ENCODE data around the gene ZSWIM5.
"Not testable (repeated sequence)": the region's sequence is repeated elsewhere in the genome, so short reads cannot be mapped to it uniquely, and the experiment has no call there.

Gene ZSWIM5

GRCh38 chr1:44995467-44996238 lies 210.8 kb downstream of the ZSWIM5 start:
- DNase-seq (ENCODE audit: low read depth): no peak
- no peak for TF ChIP-seq CTCF (conservative IDR thresholded peaks at IDR 0.05; ENCODE audit: low read depth, low read length)
- H3K4me3 ChIP-seq (ENCODE audit: low read depth, low read length): no peak overlapping the region

DNA sequence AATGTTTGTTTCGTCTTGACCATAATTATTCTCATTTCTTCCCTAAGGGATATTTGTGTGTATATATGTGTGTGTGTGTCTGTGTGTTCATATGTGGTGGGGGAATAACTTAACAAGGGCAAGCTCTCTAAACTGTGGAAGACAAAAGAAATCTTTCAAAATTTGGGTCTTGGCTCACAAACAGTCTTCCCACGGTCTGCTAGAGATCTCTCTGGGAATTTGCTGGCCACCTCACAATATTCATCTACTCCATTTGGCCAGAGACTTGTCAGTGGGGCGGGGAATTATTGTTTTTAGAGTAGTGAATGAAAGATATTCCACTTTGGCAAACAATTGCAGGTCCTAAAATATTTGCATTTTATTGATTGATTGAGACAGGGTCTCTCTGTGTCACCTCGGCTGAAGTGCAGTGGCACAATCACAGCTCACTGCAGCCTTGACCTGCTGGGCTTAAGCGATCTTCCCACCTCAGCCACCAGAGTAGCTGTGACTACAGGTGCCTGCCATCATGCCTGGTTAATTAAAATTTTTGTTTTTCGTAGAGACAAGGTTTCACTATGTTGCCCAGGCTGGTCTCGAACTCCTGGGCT lies 212.0 kb downstream of the ZSWIM5 start:
- no peak overlapping the region for H3K4me3 ChIP-seq (ENCODE audit: low read depth, low read length)
- no peak for TF ChIP-seq CTCF (conservative IDR thresholded peaks at IDR 0.05; ENCODE audit: low read depth, low read length)
- no peak for DNase-seq (ENCODE audit: low read depth)

- no peak for TF ChIP-seq CTCF (conservative IDR thresholded peaks at IDR 0.05; ENCODE audit: low read depth, low read length)
- DNase-seq (ENCODE audit: low read depth): no peak
- H3K4me3 ChIP-seq (ENCODE audit: low read depth, low read length): no peak overlapping the region
These were observed 217.8 kb downstream of the ZSWIM5 start for GRCh38 chr1:44988531-44989156.

DNA sequence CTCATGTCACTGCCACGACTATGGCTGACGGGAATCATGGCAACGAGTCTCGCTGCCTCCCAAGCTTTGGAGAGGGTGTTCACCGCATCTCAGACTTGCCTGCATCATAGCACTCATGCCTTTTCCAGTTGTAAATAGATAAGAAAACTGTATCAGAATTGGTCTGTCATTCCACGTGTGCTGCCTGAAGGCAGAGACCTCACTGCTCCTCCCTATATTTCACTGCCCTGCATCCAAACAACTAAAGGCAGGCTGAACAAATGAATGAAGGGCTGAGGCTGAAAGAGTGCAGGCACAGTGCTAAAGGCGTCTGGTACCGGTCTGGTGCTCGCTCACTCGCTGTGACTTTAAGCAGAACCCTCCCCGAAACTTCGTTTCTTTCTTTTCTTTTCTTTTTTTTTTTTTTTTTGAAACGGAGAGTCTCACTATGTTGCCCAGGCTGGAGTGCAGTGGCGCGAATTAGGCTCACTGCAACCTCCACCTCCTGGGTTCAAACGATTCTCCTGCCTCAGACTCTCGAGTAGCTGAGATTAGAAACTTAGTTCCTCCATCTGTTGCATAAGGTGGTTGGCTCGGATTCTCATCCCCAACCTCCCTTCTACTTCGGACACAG lies 220.6 kb downstream of the ZSWIM5 start:
- TF ChIP-seq CTCF (conservative IDR thresholded peaks at IDR 0.05; ENCODE audit: low read depth, low read length): no peak
- peak; percentile 7 for DNase-seq (ENCODE audit: low read depth)
- H3K4me3 ChIP-seq (ENCODE audit: low read depth, low read length): peak overlapping the region; percentile 98

DNA sequence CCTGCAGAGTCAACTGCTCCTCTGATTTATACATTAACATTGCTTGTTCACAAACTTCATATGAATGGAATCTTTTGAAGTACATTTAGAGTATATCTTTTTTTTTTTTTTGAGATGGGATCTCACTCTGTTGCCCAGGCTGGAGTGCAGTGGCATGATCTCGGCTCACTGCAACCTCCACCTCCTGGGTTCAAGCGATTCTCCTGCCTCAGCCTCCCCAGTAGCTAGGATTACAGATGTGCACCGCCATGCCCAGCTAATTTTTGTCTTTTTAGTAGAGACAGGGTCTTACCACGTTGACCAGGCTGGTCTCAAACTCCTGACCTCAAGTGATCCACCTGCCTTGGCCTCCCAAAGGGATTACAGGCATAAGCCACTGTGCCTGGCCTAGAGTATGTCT lies 229.0 kb downstream of the ZSWIM5 start:
- H3K4me3 ChIP-seq (ENCODE audit: low read depth, low read length): not testable (repeated sequence)

GRCh38 chr1:44976252-44976651 lies 230.2 kb downstream of the ZSWIM5 start:
- no peak for TF ChIP-seq CTCF (conservative IDR thresholded peaks at IDR 0.05; ENCODE audit: low read depth, low read length)
- DNase-seq (ENCODE audit: low read depth): no peak

More for the DNA sequence above, 229.0 kb downstream of the ZSWIM5 start:
- DNase-seq (ENCODE audit: low read depth): not testable (repeated sequence)

DNA sequence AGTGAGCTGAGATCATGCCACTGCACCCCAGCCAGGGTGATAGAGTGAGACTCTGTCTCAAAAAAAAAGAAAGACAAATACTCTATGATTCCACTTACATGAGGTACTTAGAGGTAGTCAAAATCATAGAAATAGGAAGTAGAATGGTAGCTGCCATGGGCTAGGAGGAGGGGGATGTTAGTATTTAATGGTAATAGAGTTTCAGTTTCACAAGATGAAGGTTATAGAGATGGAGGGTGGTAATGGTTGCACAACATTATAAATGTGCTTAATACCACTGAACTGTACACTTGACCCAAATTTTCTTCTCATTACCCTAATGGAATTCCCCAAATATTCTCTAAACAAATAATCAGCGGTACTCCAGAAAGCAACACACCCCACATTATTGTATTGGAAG lies 232.8 kb downstream of the ZSWIM5 start:
- no peak for TF ChIP-seq CTCF (conservative IDR thresholded peaks at IDR 0.05; ENCODE audit: low read depth, low read length)
- H3K4me3 ChIP-seq (ENCODE audit: low read depth, low read length): no peak overlapping the region
- DNase-seq (ENCODE audit: low read depth): no peak

More at GRCh38 chr1:44976252-44976651, 230.2 kb downstream of the ZSWIM5 start:
- H3K4me3 ChIP-seq (ENCODE audit: low read depth, low read length): no peak overlapping the region
